GM10248 (cell line): Measurements from ENCODE around the gene GGT6.

Source experiments
- CTCF ChIA-PET: fragments of 300-600 bp; sonication (Branson Sonifier 250); formaldehyde crosslinking; extraction: SDS; loops from one replicate; lab custom pipeline; 2021; ENCODE audit warnings: antibody characterized with exemption; lab: Yijun Ruan, JAX
- POLR2A ChIA-PET: fragments of 350-650 bp; sonication (Branson Sonifier 250); formaldehyde crosslinking; extraction: SDS; loops from one replicate; lab custom pipeline; 2020; ENCODE audit warnings: antibody characterized with exemption; lab: Yijun Ruan, JAX
- DNase-seq: peaks from one replicate; pipeline ENCODE4 v3.0.0; 2012; ENCODE audit errors: extremely low spot score
- TF ChIP-seq, protein P1 (sequence below): IDR thresholded peaks from 2 replicates; pipeline ENCODE4 v1.5.1; 2012; ENCODE audit warnings: mild to moderate bottlenecking, low read depth; ENCODE audit errors: extremely low read depth, missing control alignments, control extremely low read depth

GGT6 gene

DNA sequence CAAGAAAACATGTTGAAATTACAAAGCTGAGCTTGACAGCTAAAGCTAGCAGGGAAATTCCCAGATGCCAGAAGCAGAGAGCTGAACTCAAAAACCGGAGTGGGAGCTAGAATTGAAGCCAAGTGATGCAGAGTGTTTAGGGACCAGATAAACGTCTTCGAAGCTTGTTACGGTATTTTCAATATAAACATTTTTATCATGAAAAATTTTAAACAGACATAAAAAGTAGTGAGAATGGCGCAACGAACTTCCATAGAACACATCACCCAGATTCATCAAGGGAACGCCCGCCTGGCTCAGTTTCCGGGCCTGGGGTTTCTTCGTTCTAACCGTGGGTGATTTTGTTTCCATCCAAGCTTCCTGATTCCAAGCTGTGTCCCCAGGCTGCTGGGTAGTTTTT lies 43.6 kb downstream of the GGT6 start:
- no peak for DNase-seq
- POLR2A ChIA-PET = no interaction called here
- CTCF ChIA-PET = interaction anchor here (0.8 kb wide), 1 partner anchor 48 kb away, joined by 3 read pairs; no protein-coding TSS in a partner anchor
- TF ChIP-seq, protein P1, sequence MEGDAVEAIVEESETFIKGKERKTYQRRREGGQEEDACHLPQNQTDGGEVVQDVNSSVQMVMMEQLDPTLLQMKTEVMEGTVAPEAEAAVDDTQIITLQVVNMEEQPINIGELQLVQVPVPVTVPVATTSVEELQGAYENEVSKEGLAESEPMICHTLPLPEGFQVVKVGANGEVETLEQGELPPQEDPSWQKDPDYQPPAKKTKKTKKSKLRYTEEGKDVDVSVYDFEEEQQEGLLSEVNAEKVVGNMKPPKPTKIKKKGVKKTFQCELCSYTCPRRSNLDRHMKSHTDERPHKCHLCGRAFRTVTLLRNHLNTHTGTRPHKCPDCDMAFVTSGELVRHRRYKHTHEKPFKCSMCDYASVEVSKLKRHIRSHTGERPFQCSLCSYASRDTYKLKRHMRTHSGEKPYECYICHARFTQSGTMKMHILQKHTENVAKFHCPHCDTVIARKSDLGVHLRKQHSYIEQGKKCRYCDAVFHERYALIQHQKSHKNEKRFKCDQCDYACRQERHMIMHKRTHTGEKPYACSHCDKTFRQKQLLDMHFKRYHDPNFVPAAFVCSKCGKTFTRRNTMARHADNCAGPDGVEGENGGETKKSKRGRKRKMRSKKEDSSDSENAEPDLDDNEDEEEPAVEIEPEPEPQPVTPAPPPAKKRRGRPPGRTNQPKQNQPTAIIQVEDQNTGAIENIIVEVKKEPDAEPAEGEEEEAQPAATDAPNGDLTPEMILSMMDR = no peak

DNA sequence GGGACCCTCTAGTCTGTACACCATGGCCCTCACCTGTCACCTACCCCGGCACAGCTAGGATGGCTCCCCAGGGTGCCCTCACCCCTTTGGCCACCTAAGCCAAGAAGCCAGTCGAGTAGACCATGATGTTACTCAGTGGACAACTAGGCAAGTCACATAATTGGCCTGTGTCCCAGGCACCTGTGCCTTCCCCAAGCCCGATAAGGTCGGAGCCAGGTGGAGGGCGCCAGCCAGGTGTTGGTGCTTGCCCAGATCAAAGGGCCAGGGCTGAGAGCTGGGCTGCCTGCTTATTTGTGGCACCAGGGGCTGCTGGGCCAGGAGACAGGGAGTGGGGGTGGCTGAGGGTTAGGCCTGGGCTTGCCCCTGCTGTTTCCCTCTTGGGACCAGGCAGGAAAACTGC lies 44.9 kb downstream of the GGT6 start:
- POLR2A ChIA-PET = no interaction called here
- CTCF ChIA-PET = no interaction called here
- DNase-seq = no peak
- TF ChIP-seq, protein P1 = no peak

DNA sequence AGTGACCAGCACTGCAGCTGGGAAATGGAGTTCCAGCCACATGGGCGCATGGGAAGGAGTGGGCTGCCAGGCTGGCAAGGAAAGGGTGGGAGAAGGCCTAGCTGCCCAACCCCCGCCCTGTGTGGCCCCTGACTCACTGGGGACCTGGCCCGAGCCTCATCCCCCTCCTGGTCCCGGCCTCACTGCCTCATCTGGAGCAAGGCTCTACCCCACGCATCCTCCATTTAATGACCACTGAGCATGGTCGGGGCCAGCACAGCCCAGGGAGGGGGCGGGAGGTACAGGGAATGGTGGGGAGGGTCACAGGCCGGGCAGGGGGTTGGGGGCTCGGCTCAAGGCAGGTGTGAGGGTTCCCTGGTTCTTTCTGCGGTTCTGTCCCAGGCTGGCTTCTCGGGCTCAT lies 45.6 kb downstream of the GGT6 start:
- no peak for DNase-seq
- TF ChIP-seq, protein P1 = no peak
- CTCF ChIA-PET = interaction anchor here (0.9 kb wide), 1 partner anchor 10 kb away, joined by 3 read pairs; no protein-coding TSS in a partner anchor
- POLR2A ChIA-PET = no interaction called here

DNA sequence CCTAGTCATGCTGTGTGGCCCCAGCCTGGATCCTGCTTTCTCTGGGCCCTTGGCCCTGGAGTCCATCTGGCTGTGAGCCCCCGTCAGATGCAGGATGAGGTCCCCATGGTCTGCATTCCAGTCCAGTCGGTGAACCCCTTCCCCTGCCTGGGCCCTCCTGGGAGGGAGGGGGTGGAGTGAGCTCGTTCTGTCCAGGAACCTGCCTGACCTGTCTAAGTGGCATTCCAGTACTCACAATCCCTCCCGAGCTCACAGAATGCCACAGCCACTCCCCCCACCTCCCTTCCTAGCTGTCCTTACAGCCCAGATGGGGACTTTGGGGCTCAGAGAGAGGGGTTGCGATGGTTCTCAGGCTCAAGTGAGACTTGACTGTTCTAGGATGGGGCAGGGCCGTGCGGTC lies 46.2 kb downstream of the GGT6 start:
- DNase-seq = no peak
- ChIA-PET CTCF (interaction anchor here (0.9 kb wide), 1 partner anchor 9 kb away, joined by 3 read pairs; no protein-coding TSS in a partner anchor), POLR2A (no interaction called here)
- TF ChIP-seq, protein P1 = no peak

DNA sequence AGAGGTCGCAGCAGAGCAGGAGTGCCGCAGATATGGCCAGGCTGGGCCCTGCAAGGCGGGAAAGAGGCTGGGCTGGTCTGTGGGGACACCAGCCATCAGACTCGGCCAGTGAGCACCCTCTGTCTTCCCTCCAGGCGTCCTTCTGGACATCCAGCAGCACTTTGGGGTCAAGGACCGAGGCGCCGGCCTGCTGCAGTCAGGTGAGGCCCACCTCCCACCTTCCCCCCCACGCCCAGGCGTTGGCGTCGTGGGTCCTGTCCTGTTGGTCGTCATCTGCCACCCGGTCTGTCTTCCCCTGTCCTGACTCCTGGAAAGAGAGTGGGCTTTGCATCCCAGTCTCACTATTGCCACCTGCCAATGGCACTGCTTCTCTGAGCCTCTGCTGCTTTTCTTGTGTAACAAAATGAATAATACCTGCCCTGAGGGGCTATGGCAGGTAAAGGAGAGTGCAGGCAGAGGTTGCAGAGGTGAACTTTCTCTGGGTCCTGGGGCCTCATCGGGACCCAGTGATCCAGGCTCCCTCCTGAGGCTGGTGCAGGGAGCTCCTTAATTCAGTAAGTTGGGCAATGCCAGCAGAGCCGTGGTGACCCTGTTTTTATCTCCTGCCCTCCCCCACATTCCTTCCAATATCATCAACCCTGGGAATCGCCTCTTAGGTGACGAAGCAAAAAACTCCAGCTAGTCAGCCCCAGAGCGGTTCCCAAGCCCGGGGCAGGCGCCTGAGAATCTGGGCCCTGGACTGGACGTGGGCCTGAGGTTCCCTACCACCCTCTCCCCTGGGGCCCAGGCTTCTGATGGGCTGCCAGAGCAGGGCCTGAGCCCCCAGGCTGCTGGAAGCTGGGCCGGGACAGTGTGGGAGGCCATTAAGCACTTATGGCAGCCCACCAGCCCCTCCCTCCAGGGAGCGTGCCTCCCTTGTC lies 47.0 kb downstream of the GGT6 start:
- ChIA-PET POLR2A (no interaction called here), CTCF (interaction anchor here (0.9 kb wide), 1 partner anchor 9 kb away, joined by 3 read pairs; no protein-coding TSS in a partner anchor)
- TF ChIP-seq, protein P1 = no peak
- DNase-seq = no peak

DNA sequence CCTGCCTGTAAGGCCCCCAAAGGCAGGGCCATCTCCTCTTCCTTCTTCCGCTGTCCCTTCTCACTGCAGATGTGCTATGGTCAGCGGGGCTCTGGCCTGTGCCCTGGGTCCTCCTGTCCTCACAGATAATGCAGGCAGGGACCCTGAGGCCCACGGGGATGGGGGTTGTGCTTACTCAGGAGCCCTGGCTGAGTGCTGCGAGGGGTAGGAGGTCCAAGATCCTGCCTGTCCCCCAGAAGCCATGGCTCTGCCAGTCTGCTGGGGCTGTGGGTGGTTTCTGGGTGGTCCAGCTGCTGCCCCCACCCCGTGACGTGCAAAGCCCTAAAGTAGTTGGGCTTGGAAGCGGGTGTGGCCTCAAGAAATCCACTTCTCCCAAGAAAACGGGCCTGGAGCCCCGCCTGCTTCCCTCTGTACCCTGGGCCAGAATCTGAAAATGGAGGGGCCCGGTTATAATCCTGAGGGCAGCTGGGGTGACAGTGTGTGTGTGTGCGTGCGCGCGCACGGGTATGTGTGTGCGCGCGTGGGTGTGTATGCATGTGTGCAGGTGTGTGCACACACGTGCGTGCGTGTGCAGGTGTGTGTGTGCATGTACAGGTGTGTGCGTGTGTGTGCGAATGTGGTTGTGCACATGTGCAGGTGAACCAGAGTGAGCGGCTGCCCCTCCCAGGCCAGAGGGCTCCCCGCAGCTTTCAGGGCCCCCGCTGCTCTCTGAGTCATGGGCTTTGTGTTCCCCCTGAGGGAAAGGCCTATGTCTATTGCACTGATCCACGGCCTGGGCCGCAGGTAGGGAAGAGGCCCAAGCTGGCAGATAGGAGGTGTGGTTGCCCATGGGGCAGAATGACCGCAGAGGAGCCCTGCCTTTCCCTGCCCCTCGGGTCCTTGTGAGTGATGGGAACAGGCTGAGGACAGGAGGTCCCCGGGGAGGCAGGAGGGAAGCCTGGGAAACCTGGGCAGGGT lies 47.9 kb downstream of the GGT6 start:
- CTCF ChIA-PET = no interaction called here
- POLR2A ChIA-PET = no interaction called here
- TF ChIP-seq, protein P1 = no peak
- no peak for DNase-seq
